IPS DF 6.9 (cell line): ENCODE measurements around the gene MRC2.

ENCODE experiments used
- DNase-seq: peaks from one replicate; pipeline ENCODE4 v3.0.0-alpha.2; 2013; ENCODE audit warnings: low read depth, low spot score
- H3K27ac ChIP-seq: one replicate; pipeline ENCODE4 v1.5.1; 2013; ENCODE audit warnings: low read length, control low read depth
- H3K27me3 ChIP-seq: 2 replicates; pipeline ENCODE4 v1.6.1; 2013; ENCODE audit warnings: mild to moderate bottlenecking, low read length; ENCODE audit not compliant: control insufficient read depth, insufficient read depth
- H3K36me3 ChIP-seq: 2 replicates; pipeline ENCODE4 v1.6.1; 2013; ENCODE audit warnings: low read length; ENCODE audit not compliant: control insufficient read depth, insufficient read depth
- H3K4me1 ChIP-seq: 2 replicates; pipeline ENCODE4 v1.6.1; 2013; ENCODE audit warnings: low read length; ENCODE audit not compliant: control insufficient read depth, insufficient read depth
- H3K4me3 ChIP-seq: 2 replicates; pipeline ENCODE4 v1.5.1; 2013; ENCODE audit warnings: mild to moderate bottlenecking, low read length
- H3K9me3 ChIP-seq: 2 replicates; pipeline ENCODE4 v1.6.1; 2013; ENCODE audit warnings: low read length, inconsistent platforms; ENCODE audit not compliant: control insufficient read depth, insufficient read depth
- WGBS: extraction: QIAGEN DNeasy Blood & Tissue Kit; methylation state at CpG from one replicate; pipeline ENCODE4 v1.1.7; 2013; ENCODE audit warnings: mixed read lengths, missing lambda C conversion rate; ENCODE audit not compliant: insufficient read length, insufficient coverage; 5-methylcytosine and 5-hydroxymethylcytosine counted together

Gene MRC2

DNA sequence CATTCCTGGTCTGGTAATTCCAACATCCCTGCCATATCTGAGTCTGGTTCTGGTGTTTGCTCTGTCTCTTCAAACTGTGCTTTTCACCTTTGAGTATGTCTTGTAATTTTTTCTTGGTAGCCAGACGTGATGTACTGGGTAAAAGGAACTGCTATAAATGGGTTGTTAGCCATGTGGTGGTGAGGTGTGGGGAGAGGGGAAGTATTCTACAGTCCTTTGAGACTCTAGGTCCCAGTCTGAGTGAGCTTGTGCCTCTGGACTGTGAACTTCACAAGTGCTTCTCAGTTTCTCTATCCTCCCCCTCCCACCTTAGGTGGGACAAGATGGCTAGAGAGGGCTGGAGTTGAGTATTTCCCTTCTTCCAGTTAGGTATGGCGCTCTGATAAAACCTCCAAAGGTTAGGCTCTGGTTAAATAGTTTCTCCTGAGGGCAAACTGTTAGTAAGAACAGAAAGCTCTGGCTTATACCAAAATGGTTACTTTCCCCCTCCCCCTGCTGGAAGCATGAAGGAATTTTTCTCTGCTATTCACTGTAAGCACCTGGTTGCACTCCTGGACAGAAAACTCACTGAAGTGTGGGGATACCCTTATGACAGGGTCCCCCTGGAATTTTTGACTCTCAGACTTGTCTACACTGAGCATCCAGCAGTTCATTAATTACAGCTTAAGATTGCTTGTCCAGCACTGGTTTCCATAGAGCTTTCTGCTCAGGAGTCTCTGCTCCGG, 92.8 kb downstream of the MRC2 start:
- no peaks in the 10 kb centered on the region for H3K36me3 ChIP-seq
- no peaks in the 10 kb centered on the region for H3K4me1 ChIP-seq

DNA sequence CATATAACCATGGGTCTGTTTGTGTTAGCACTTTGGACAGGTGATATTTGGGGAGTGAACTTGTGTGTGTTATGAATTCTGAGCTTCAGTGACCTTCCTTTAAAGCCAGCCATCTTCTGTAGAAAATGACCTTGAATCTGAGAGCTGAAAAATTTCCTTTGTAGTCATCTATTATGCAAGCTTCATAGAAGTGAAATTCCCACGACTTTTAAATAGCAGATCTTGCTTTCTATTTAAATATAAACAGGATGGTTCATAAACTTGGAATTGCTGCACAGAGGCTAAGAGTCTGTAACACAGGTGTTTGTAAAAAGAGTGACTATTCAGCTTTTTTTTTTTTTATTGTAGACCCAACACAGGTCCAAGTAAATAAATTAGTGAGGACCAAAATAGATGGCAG, 95.2 kb downstream of the MRC2 start:
- WGBS: no CpG with 5 or more reads among the region's 1 CpG
- Histone ChIP-seq H3K27me3 (no peaks in the 10 kb centered on the region), H3K27ac (no peak overlapping the region)

More for the DNA sequence above, 92.8 kb downstream of the MRC2 start:
- Histone ChIP-seq H3K27me3 (no peaks in the 10 kb centered on the region), H3K9me3 (no peaks in the 10 kb centered on the region), H3K4me3 (no peak overlapping the region), H3K27ac (no peak overlapping the region)
- DNase-seq: no peak
- no CpG with 5 or more reads among the region's 3 CpGs for WGBS

DNA sequence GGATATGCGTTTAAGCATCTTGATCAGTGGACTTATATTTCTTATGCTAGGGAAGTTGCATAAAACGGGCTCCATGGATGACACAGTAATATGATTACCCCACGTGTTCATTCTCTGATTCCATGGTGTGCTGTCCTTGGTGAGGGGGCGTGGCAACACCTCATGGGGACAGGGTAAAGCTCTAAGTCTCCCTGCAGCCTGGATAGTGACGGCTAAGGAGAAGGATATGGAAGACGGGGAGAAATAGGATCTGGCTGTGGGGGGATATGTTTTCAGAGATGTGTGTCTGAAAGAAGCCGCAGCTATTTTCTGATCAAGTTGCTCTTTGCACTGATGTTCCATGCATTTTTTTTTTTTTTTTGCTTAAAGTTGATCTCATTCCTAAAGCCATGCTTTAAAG, 96.4 kb downstream of the MRC2 start:
- Histone ChIP-seq H3K4me1 (no peaks in the 10 kb centered on the region), H3K9me3 (no peaks in the 10 kb centered on the region), H3K36me3 (no peaks in the 10 kb centered on the region), H3K27me3 (no peaks in the 10 kb centered on the region), H3K27ac (no peak overlapping the region), H3K4me3 (no peak overlapping the region)
- DNase-seq: no peak
- no CpG with 5 or more reads among the region's 7 CpGs for WGBS

More for the DNA sequence above, 95.2 kb downstream of the MRC2 start:
- no peak overlapping the region for H3K4me3 ChIP-seq
- H3K36me3 ChIP-seq: no peaks in the 10 kb centered on the region
- no peaks in the 10 kb centered on the region for H3K9me3 ChIP-seq
- H3K4me1 ChIP-seq: no peaks in the 10 kb centered on the region
- no peak for DNase-seq

GRCh38 chr17:62724398-62725146, 97.1 kb downstream of the MRC2 start:
- WGBS: no CpG with 5 or more reads among the region's 16 CpGs
- no peaks in the 10 kb centered on the region for H3K9me3 ChIP-seq
- no peaks in the 10 kb centered on the region for H3K36me3 ChIP-seq
- no peaks in the 10 kb centered on the region for H3K4me1 ChIP-seq
- no peak for DNase-seq
- no peaks in the 10 kb centered on the region for H3K27me3 ChIP-seq
- no peak overlapping the region for H3K27ac ChIP-seq
- no peak overlapping the region for H3K4me3 ChIP-seq

- Histone ChIP-seq H3K4me1 (no peaks in the 10 kb centered on the region), H3K36me3 (no peaks in the 10 kb centered on the region), H3K4me3 (no peak overlapping the region), H3K27me3 (no peaks in the 10 kb centered on the region), H3K9me3 (no peaks in the 10 kb centered on the region), H3K27ac (no peak overlapping the region)
- 100% methylated on average over 2 of the region's 5 CpGs for WGBS
- no peak for DNase-seq
Measured at GRCh38 chr17:62725791-62726249, 98.3 kb downstream of the MRC2 start.

- no peak overlapping the region for H3K4me3 ChIP-seq
- H3K36me3 ChIP-seq: no peaks in the 10 kb centered on the region
- DNase-seq: no peak
- WGBS: no CpG with 5 or more reads among the region's 6 CpGs
- H3K27ac ChIP-seq: no peak overlapping the region
- H3K4me1 ChIP-seq: no peaks in the 10 kb centered on the region
- H3K27me3 ChIP-seq: no peaks in the 10 kb centered on the region
- H3K9me3 ChIP-seq: no peaks in the 10 kb centered on the region
Measured at GRCh38 chr17:62727916-62728672, 100.6 kb downstream of the MRC2 start.

DNA sequence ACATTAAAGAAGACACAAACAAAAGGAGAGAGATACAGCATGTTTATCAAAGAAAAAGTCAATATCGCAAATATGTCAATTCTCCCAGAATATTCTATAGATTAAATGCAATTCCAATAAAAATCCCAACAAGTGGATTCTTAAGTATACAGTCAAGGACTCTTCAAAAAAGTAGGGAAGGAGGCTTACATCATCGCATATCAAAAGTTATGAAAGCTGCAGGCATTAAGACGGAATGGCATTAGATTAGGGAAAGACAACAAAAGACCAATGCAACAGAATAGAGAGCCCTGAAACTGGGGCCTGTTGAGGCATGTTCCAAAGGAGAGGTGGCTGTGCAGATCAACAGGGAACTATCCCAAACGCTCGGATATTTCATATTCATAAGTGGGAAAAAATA, 104.7 kb downstream of the MRC2 start:
- Histone ChIP-seq H3K4me3 (no peak overlapping the region), H3K9me3 (no peaks in the 10 kb centered on the region), H3K36me3 (no peaks in the 10 kb centered on the region), H3K4me1 (no peaks in the 10 kb centered on the region), H3K27ac (no peak overlapping the region), H3K27me3 (no peaks in the 10 kb centered on the region)
- DNase-seq: no peak
- no CpG with 5 or more reads among the region's 5 CpGs for WGBS

DNA sequence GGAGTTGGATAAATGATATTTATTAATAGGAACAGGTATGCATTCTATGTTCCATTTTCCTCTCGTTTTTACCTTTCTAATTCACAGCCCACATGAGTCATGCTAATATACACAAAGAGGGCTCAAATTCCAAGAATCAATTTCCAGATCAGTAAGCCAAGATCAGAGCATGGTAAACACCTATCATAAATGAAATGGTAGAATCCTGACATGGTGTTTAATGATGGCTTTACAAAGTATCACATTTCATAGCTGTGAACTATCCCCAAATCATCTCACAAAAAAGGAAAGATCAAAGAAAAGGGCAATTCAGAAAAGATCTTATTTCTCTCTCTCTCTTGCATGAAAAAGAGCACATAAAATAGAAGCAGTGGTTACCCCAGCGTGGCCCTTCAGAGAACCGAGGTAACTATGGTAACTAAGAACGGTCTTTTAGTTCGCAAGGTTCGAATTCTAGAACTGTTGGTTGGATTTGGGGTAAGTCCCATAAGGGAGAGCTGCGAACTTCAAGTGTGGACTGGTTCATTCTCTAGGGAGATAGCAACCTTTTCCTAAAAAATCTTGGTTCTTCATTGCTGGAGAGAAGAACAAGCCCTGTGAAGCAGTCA, 107.7 kb downstream of the MRC2 start:
- DNase-seq: no peak
- Histone ChIP-seq H3K27ac (no peak overlapping the region), H3K4me1 (no peaks in the 10 kb centered on the region), H3K9me3 (no peaks in the 10 kb centered on the region), H3K4me3 (no peak overlapping the region), H3K36me3 (no peaks in the 10 kb centered on the region), H3K27me3 (no peaks in the 10 kb centered on the region; the same call in 1 of the 2 replicates)
- no CpG with 5 or more reads among the region's 7 CpGs for WGBS

DNA sequence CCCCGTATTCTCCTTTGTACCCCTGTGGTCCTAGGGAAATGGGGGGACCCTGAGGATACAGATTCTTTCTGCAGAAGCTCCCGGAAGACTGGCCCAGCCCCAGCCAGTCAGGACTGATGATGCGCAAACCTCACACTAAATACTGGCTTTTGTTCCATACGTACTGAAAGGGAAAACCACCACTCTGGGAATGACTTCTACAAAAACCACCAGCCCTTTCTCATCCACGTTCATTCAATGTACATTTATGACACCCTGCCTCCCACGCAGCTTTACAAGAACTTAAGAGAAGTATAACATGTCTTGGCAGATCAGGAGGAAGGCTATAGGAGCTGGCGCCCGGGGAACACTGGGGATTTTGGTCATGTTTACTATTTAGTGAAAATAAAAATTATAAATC, 110.0 kb downstream of the MRC2 start:
- Histone ChIP-seq H3K4me3 (no peak overlapping the region), H3K27me3 (no peaks in the 10 kb centered on the region; the same call in 1 of the 2 replicates), H3K36me3 (no peaks in the 10 kb centered on the region), H3K9me3 (no peaks in the 10 kb centered on the region), H3K4me1 (no peaks in the 10 kb centered on the region), H3K27ac (no peak overlapping the region)
- WGBS: no CpG with 5 or more reads among the region's 8 CpGs
- DNase-seq: no peak

- Histone ChIP-seq H3K27me3 (no peaks in the 10 kb centered on the region; the same call in 1 of the 2 replicates), H3K27ac (no peak overlapping the region), H3K36me3 (no peaks in the 10 kb centered on the region), H3K9me3 (no peaks in the 10 kb centered on the region), H3K4me3 (no peak overlapping the region), H3K4me1 (no peaks in the 10 kb centered on the region)
- WGBS: no CpG with 5 or more reads among the region's 9 CpGs
- DNase-seq: no peak
Measured at GRCh38 chr17:62738281-62738680, 110.8 kb downstream of the MRC2 start.
